GM12878 (cell line): ENCODE results near the gene ACAT2.

ENCODE experiments used
- ESRRA ChIP-seq: IDR thresholded peaks from 2 replicates; pipeline ENCODE4 v1.6.1; 2012; ENCODE audit warnings: mild to moderate bottlenecking, low read length, improper control_type of control experiment
- NFXL1 ChIP-seq: fragments of 450-650 bp; IDR thresholded peaks from 2 replicates; pipeline ENCODE4 v1.6.1; 2017; ENCODE audit warnings: antibody characterized with exemption, mild to moderate bottlenecking, borderline replicate concordance
- NFYB ChIP-seq: IDR thresholded peaks from 2 replicates; pipeline ENCODE4 v1.6.1; 2011; ENCODE audit warnings: low read depth, mild to moderate bottlenecking, low read length, improper control_type of control experiment, moderate library complexity; ENCODE audit not compliant: insufficient read depth
- POLR2A ChIP-seq: IDR thresholded peaks from 2 replicates; pipeline ENCODE4 v1.6.1; 2011; ENCODE audit warnings: low read depth, mild to moderate bottlenecking, low read length
- YY1 ChIP-seq: IDR thresholded peaks from 2 replicates; pipeline ENCODE4 v1.6.1; 2011; ENCODE audit warnings: low read depth, mild to moderate bottlenecking, low read length
- TF ChIP-seq, protein P1 (sequence below): IDR thresholded peaks from 2 replicates; pipeline ENCODE4 v1.6.1; 2012; ENCODE audit warnings: low read length, inconsistent platforms
- TF ChIP-seq, protein P2 (sequence below), 3 experiments: IDR thresholded peaks in 2 of 3; conservative IDR thresholded peaks in 1 of 3; 2 replicates each; pipeline ENCODE4 v1.5.1; 2011; ENCODE audit warnings: low read depth in 3 of 3, low read length in 3 of 3, mild to moderate bottlenecking in 3 of 3, control low read depth in 2 of 3, moderate library complexity in 2 of 3, inconsistent platforms in 1 of 3, mixed read lengths in 1 of 3; ENCODE audit not compliant: control insufficient read depth in 2 of 3, insufficient read depth in 1 of 3; ENCODE audit errors: extremely low read depth in 1 of 3
- TF ChIP-seq, protein P3 (sequence below): fragments of 150-350 bp; IDR thresholded peaks from 2 replicates; pipeline ENCODE4 v1.6.1; 2014; ENCODE audit warnings: mild to moderate bottlenecking, low read depth, low read length

DNA sequence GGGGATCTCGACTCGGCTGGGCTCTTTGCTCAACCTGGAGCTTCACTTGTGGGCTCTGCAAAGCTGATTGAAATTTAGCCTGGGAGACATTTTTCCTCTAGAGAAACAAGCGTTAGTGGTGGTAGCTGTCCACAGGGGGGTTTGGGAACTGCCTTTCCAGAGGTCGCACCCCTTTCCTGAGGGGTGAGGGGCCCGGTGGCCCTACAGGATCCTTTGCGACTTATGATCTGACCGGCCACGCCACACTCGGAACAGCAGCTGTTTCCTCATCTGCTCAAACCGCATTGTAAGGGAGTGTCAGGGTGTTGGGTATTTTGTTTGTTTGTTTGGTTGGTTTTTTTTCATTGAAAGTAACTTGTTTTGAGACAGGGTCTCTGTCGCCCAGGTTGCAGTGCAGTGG, 59.3 kb downstream of the ACAT2 start:
- no peak for TF ChIP-seq ESRRA
- TF ChIP-seq, protein P1, sequence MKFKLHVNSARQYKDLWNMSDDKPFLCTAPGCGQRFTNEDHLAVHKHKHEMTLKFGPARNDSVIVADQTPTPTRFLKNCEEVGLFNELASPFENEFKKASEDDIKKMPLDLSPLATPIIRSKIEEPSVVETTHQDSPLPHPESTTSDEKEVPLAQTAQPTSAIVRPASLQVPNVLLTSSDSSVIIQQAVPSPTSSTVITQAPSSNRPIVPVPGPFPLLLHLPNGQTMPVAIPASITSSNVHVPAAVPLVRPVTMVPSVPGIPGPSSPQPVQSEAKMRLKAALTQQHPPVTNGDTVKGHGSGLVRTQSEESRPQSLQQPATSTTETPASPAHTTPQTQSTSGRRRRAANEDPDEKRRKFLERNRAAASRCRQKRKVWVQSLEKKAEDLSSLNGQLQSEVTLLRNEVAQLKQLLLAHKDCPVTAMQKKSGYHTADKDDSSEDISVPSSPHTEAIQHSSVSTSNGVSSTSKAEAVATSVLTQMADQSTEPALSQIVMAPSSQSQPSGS = no peak
- no peak for TF ChIP-seq NFXL1
- TF ChIP-seq, protein P2, sequence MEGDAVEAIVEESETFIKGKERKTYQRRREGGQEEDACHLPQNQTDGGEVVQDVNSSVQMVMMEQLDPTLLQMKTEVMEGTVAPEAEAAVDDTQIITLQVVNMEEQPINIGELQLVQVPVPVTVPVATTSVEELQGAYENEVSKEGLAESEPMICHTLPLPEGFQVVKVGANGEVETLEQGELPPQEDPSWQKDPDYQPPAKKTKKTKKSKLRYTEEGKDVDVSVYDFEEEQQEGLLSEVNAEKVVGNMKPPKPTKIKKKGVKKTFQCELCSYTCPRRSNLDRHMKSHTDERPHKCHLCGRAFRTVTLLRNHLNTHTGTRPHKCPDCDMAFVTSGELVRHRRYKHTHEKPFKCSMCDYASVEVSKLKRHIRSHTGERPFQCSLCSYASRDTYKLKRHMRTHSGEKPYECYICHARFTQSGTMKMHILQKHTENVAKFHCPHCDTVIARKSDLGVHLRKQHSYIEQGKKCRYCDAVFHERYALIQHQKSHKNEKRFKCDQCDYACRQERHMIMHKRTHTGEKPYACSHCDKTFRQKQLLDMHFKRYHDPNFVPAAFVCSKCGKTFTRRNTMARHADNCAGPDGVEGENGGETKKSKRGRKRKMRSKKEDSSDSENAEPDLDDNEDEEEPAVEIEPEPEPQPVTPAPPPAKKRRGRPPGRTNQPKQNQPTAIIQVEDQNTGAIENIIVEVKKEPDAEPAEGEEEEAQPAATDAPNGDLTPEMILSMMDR (IDR thresholded peaks at IDR 0.05 in 2 of 3, conservative IDR thresholded peaks at IDR 0.05 in 1 of 3; ENCODE audit: control insufficient read depth in 2 of 3, extremely low read depth in 1 of 3, insufficient read depth in 1 of 3, low read depth in 3 of 3, low read length in 3 of 3) = no peak
- TF ChIP-seq POLR2A = no peak
- TF ChIP-seq YY1 = no peak
- TF ChIP-seq NFYB = no peak
- TF ChIP-seq, protein P3, sequence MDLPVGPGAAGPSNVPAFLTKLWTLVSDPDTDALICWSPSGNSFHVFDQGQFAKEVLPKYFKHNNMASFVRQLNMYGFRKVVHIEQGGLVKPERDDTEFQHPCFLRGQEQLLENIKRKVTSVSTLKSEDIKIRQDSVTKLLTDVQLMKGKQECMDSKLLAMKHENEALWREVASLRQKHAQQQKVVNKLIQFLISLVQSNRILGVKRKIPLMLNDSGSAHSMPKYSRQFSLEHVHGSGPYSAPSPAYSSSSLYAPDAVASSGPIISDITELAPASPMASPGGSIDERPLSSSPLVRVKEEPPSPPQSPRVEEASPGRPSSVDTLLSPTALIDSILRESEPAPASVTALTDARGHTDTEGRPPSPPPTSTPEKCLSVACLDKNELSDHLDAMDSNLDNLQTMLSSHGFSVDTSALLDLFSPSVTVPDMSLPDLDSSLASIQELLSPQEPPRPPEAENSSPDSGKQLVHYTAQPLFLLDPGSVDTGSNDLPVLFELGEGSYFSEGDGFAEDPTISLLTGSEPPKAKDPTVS = no peak
